IgD-negative memory B cell (primary cell): ENCODE measurements around the gene ASNS. TPM values are rescaled to one million over a fixed set of nuclear protein-coding genes. Genes with fewer than 3 reads are reported as not detected.
A peak's percentile ranks its signal among the peaks of the same experiment; 100 is the strongest.
"Not testable (repeated sequence)": the region's sequence is repeated elsewhere in the genome, so short reads cannot be mapped to it uniquely, and the experiment has no call there.

Experiments
- H3K27ac Mint-ChIP-seq, 3 donors: one replicate each; pipeline ENCODE4 v1.8.0; 2020 to 2022; ENCODE audit warnings: mild to moderate bottlenecking in 3 of 3, mixed read lengths in 3 of 3, moderate library complexity in 1 of 3
- H3K27me3 Mint-ChIP-seq: one replicate; pipeline ENCODE4 v1.8.0; 2021; ENCODE audit warnings: mixed read lengths
- H3K36me3 Mint-ChIP-seq: one replicate; pipeline ENCODE4 v1.8.0; 2020; ENCODE audit warnings: mild to moderate bottlenecking, mixed read lengths
- H3K4me1 Mint-ChIP-seq, 3 donors: one replicate each; pipeline ENCODE4 v1.8.0; 2020 to 2022; ENCODE audit warnings: mixed read lengths in 3 of 3, mild to moderate bottlenecking in 1 of 3
- H3K4me3 Mint-ChIP-seq, 4 donors: one replicate each; pipeline ENCODE4 v1.8.0; 2020 to 2022; ENCODE audit warnings: mild to moderate bottlenecking in 4 of 4, mixed read lengths in 4 of 4, moderate library complexity in 3 of 4
- H3K9me3 Mint-ChIP-seq, 3 donors: one replicate each; pipeline ENCODE4 v1.8.0; 2020 to 2021; ENCODE audit warnings: mixed read lengths in 3 of 3, mild to moderate bottlenecking in 1 of 3
- polyA plus RNA-seq: library from polyadenylated mRNA; unstranded; fragments of 300-500 nt; fragmentation: Illumina TruSeq; gene quantifications from one replicate; pipeline ENCODE4 v1.2.3, GENCODE V29; 2021

The ASNS gene, protein sequence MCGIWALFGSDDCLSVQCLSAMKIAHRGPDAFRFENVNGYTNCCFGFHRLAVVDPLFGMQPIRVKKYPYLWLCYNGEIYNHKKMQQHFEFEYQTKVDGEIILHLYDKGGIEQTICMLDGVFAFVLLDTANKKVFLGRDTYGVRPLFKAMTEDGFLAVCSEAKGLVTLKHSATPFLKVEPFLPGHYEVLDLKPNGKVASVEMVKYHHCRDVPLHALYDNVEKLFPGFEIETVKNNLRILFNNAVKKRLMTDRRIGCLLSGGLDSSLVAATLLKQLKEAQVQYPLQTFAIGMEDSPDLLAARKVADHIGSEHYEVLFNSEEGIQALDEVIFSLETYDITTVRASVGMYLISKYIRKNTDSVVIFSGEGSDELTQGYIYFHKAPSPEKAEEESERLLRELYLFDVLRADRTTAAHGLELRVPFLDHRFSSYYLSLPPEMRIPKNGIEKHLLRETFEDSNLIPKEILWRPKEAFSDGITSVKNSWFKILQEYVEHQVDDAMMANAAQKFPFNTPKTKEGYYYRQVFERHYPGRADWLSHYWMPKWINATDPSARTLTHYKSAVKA
- 18.1 TPM for polyA plus RNA-seq

GRCh38 chr7:97872025-97872669 is at the start of gene ASNS:
Gene ASNS (minus strand): TSS chr7:97872408. CDS start chr7:97869156, 3,252 bp downstream.
- Mint-ChIP-seq H3K9me3 (no peaks in the 10 kb centered on the region), H3K27ac (peak within 1 kb of the TSS; percentile 91 to 96 (median 95)), H3K4me1 (peaks cover 6 to 8% (median 7%) of the 10 kb centered on the region in 3 donors), H3K4me3 (peak within 1 kb of the TSS; percentile 88 to 99 (median 97)), H3K36me3 (no peaks in the 10 kb centered on the region), H3K27me3 (no peaks in the 10 kb centered on the region)

DNA sequence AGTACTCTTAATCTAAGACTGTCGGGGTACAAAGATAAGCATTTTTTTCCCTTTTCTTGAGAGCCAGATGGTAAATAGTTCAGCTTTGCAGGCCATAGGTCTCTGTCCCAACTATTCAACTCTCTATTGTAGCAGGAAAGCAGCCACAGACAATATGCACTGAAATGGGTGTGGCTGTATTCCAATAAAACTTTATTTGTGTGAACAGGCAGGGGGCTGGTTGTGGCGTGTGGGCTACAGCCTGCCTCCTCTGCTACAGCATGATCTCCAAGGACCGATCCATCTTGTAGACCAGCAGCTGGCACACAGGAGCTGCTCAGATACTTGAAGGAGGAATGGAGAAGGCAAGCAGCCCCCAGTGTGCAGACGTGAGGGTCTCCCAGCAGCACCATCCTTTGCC is 49.0 kb upstream of the ASNS start:
- H3K36me3 Mint-ChIP-seq, H3K4me1 Mint-ChIP-seq, H3K9me3 Mint-ChIP-seq, H3K4me3 Mint-ChIP-seq, H3K27me3 Mint-ChIP-seq, H3K27ac Mint-ChIP-seq: not testable (repeated sequence)

DNA sequence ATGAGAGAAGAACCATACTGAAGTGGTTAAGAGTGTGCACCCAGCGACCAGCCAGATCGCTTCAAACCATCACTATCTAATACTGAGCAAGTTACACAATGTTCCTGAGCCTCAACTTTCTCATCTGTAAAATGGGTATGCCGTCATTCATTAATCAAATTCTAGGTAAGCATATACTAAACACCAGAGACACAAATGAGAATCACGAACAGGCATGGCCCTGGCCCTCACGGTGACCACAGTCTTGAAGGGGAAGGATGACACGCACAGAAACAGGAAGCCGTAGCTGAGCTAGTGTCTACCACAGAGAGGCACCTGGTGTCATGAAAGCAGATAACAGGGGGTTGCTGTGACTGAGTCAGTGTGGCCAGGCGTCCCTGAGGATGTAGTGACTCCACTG is 43.1 kb upstream of the ASNS start:
- H3K27ac Mint-ChIP-seq, H3K27me3 Mint-ChIP-seq, H3K9me3 Mint-ChIP-seq, H3K4me1 Mint-ChIP-seq, H3K36me3 Mint-ChIP-seq, H3K4me3 Mint-ChIP-seq: not testable (repeated sequence)

DNA sequence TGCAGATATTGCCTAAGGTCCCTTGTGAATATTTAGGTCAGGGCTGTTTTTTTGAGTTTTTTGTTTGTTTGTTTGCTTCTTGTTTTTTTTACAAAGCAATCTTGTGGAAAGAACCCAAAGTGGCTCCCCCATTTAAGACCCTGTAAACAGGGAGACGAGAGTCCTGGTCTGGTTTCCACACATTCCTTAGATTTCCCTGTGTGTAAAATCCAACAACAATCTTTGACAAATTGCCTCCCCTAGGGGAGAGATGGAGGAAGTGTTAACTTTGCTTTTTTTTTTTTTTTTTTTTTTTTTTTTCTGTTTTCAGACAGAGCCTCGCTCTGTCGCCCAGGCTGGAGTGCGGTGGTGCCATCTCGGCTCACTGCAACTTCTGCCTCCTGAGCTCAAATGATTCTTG is 40.1 kb upstream of the ASNS start:
- not testable (repeated sequence) for H3K4me1 Mint-ChIP-seq, H3K9me3 Mint-ChIP-seq, H3K27ac Mint-ChIP-seq, H3K27me3 Mint-ChIP-seq, H3K36me3 Mint-ChIP-seq, H3K4me3 Mint-ChIP-seq

DNA sequence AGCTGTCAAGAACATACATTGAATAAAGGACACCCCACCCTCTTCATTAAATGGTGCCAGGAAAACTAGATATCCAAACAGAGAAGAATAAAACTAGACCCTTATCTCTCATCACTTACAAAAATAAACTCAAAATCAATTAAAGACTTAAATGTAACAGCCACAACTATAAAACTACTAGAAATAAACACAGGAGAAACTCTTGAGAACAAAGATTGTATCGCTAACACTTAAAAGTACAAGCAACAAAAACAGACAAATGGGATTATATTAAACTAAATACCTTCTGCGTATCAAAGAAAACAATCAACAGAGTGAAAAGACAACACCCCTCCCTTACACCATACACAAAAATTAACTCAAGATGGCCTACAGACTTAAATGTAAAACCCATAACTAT is 24.7 kb upstream of the ASNS start:
- H3K36me3 Mint-ChIP-seq, H3K4me1 Mint-ChIP-seq, H3K27me3 Mint-ChIP-seq, H3K4me3 Mint-ChIP-seq, H3K9me3 Mint-ChIP-seq: not testable (repeated sequence)
- H3K27ac Mint-ChIP-seq, result peak overlapping the region in 1 of 3 donors; percentile 8

GRCh38 chr7:97891721-97892120 is 19.5 kb upstream of the ASNS start:
- not testable (repeated sequence) for H3K27me3 Mint-ChIP-seq, H3K9me3 Mint-ChIP-seq, H3K4me1 Mint-ChIP-seq, H3K36me3 Mint-ChIP-seq, H3K27ac Mint-ChIP-seq, H3K4me3 Mint-ChIP-seq

DNA sequence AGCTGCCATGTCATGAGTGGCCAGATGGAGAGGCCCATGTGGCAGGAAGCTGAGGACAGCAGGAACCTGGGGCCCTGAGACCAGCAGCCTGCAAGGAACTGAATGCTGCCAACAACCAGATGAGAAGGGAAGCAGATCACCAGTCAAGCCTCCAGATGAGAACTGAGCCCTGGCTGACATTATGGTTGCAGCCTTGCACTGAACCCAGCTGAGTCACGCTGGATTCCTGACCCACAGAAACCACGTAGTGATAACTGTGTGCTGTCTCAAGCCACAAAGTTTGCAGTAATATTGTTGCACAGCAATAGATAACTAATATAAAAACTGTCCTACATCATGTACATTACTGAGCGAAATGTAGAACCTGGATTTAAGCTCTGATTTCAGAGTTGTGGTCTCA is 7.3 kb upstream of the ASNS start:
- H3K4me3 Mint-ChIP-seq, H3K27ac Mint-ChIP-seq, H3K27me3 Mint-ChIP-seq, H3K9me3 Mint-ChIP-seq, H3K4me1 Mint-ChIP-seq, H3K36me3 Mint-ChIP-seq: not testable (repeated sequence)

DNA sequence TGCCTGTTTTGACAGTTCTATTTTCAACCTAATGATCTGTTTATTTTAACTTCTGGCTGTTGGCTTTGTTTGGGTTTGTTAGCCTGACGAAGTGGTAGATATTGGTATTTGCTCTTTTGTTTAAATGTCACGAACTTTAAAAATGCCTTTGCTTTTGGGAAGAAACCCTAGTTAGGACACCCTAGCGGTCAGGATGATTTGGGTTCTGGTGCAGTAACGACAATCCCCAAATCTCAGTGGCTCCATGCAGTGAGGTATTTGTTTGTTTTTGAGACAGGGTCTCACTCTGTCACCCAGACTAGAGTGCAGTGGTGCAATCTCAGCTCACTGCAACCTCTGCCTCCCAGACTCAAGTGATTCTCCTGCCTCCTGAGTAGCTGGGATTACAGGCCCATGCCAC is 2.7 kb upstream of the ASNS start:
- not testable (repeated sequence) for H3K4me3 Mint-ChIP-seq, H3K27me3 Mint-ChIP-seq, H3K27ac Mint-ChIP-seq, H3K4me1 Mint-ChIP-seq, H3K9me3 Mint-ChIP-seq, H3K36me3 Mint-ChIP-seq

DNA sequence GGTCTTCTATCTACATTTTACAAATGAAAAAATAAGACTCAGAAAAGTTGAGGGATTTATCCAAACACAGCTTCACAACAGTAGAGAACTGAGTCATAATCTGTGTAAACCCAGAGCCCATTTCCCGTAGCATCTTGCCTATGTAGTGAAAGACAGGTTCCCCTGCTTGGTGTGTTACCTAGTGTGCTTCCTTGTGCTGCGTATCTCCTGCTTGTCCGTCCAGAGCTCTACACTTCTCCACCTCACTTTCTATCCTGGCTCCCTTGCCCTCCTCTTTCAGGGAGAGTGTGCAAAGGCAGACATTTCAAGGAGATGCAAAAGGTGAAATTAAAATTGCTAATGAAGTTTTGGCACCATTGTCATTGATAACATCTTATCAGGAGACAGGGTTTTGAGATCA is 1.4 kb upstream of the ASNS start:
- H3K4me3 Mint-ChIP-seq, result peak overlapping the region in 2 of 4 donors; percentile 34 to 99

GRCh38 chr7:97871659-97872024 is 566 bp downstream of the ASNS start:
- H3K9me3 Mint-ChIP-seq, result no peaks in the 10 kb centered on the region
- H3K27me3 Mint-ChIP-seq, result no peaks in the 10 kb centered on the region
- peak overlapping the region; percentile 88 to 99 (median 97) for H3K4me3 Mint-ChIP-seq
- H3K36me3 Mint-ChIP-seq, result peaks cover under 1% of the 10 kb centered on the region
- peak overlapping the region; percentile 91 to 96 (median 95) for H3K27ac Mint-ChIP-seq
- H3K4me1 Mint-ChIP-seq, result peaks cover 6 to 8% (median 7%) of the 10 kb centered on the region in 3 donors

More for the DNA sequence above, 1.4 kb upstream of the ASNS start:
- Mint-ChIP-seq H3K27me3 (no peaks in the 10 kb centered on the region), H3K4me1 (peaks cover 6 to 8% (median 7%) of the 10 kb centered on the region in 3 donors), H3K27ac (peak overlapping the region in 1 of 3 donors; percentile 52), H3K9me3 (no peaks in the 10 kb centered on the region), H3K36me3 (no peaks in the 10 kb centered on the region)

- H3K9me3 Mint-ChIP-seq, result no peaks in the 10 kb centered on the region
- H3K4me1 Mint-ChIP-seq, result peaks cover 6 to 8% (median 7%) of the 10 kb centered on the region in 3 donors
- H3K36me3 Mint-ChIP-seq, result peaks cover 4% of the 10 kb centered on the region
- H3K27me3 Mint-ChIP-seq, result no peaks in the 10 kb centered on the region
- H3K4me3 Mint-ChIP-seq, result no peak overlapping the region
- H3K27ac Mint-ChIP-seq, result no peak overlapping the region
Observed at GRCh38 chr7:97868788-97869187, 3.4 kb downstream of the ASNS start.

DNA sequence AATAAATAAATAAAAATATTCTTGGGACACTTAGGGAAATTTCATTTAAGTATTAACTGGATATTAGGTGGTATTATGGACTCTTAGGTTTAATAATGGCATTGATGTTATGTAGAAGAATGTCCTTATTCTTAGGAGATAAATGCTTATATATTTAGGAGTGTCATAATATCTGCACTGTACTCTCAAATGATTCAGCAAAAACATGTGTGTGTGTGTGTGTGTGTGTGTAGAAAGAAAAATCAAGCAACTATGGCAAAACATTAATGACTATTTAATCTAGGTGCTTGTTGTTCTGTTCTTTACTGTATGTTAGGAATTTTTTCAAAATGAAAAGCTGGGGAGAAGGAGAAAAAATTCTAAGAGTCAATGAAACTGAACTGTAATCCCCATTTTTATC is 3.9 kb downstream of the ASNS start:
- Mint-ChIP-seq H3K4me3 (no peak overlapping the region), H3K9me3 (no peaks in the 10 kb centered on the region), H3K27ac (no peak overlapping the region), H3K36me3 (peaks cover 4% of the 10 kb centered on the region), H3K27me3 (no peaks in the 10 kb centered on the region), H3K4me1 (peaks cover 6 to 8% (median 7%) of the 10 kb centered on the region in 3 donors)

GRCh38 chr7:97865104-97865503 is 7.1 kb downstream of the ASNS start:
- H3K27ac Mint-ChIP-seq, result no peak overlapping the region
- H3K4me3 Mint-ChIP-seq, result no peak overlapping the region
- no peaks in the 10 kb centered on the region for H3K4me1 Mint-ChIP-seq
- no peaks in the 10 kb centered on the region for H3K27me3 Mint-ChIP-seq
- peaks cover 11% of the 10 kb centered on the region for H3K36me3 Mint-ChIP-seq
- no peaks in the 10 kb centered on the region for H3K9me3 Mint-ChIP-seq

DNA sequence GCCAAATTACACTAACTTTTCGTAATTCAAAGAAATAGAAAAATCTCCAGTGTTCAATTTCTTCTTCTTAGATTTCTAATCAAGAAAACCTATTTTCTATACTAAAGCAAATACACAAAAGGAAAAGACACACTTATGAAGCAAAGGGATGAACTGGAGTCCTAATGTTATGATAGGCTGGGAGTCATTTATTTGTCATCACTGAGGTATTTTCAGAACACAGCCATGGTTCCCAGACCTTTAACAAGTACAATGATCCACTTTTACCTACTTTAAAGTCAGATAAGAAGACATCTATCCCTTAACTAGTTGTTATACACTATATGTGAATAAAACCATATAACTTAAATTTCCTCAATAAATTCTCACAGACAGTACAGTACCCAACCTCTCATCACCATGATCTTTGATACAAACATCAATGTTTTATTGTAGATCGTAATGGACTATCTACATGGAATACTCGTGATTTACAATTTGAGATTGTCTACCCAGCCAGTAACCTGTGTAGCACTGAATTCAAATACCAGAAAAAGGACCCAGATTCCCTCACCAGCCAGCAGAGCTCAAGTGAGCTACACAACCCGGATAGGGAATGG is 12.5 kb downstream of the ASNS start:
- Mint-ChIP-seq H3K4me1 (no peaks in the 10 kb centered on the region), H3K4me3 (no peak overlapping the region), H3K27me3 (no peaks in the 10 kb centered on the region), H3K9me3 (no peaks in the 10 kb centered on the region), H3K36me3 (peaks cover 15% of the 10 kb centered on the region), H3K27ac (no peak overlapping the region)

GRCh38 chr7:97858221-97858620 is 14.0 kb downstream of the ASNS start:
- H3K9me3 Mint-ChIP-seq, result no peaks in the 10 kb centered on the region
- H3K4me3 Mint-ChIP-seq, result no peak overlapping the region
- H3K4me1 Mint-ChIP-seq, result no peaks in the 10 kb centered on the region
- peaks cover 16% of the 10 kb centered on the region for H3K36me3 Mint-ChIP-seq
- H3K27ac Mint-ChIP-seq, result peak overlapping the region in 1 of 3 donors; percentile 35
- H3K27me3 Mint-ChIP-seq, result no peaks in the 10 kb centered on the region
